WTC11 (cell line): Measurements from ENCODE around the gene CUL2.

Experiments
- GABPB1 ChIP-seq: sonication (generic); formaldehyde crosslinking; IDR thresholded peaks from 2 replicates; pipeline ENCODE4 v1.8.1; 2023; ENCODE audit warnings: mild to moderate bottlenecking, missing genetic modification reagents
- TEAD4 ChIP-seq: sonication (generic); formaldehyde crosslinking; IDR thresholded peaks from 2 replicates; pipeline ENCODE4 v1.8.0; 2022; ENCODE audit warnings: mild to moderate bottlenecking, missing genetic modification reagents
- TP53 ChIP-seq: sonication (generic); formaldehyde crosslinking; IDR thresholded peaks from 2 replicates; pipeline ENCODE4 v1.8.1; 2023; ENCODE audit warnings: mild to moderate bottlenecking, missing genetic modification reagents
- ZNF396 ChIP-seq: fragments of 250-450 bp; sonication (Bioruptor Pico); IDR thresholded peaks from 2 replicates; pipeline ENCODE4 v1.8.0; 2021; ENCODE audit warnings: mild to moderate bottlenecking, moderate library complexity, borderline replicate concordance
- ZNF671 ChIP-seq: fragments of 250-450 bp; sonication (Bioruptor Pico); IDR thresholded peaks from 2 replicates; pipeline ENCODE4 v1.8.0; 2021; ENCODE audit warnings: mild to moderate bottlenecking
- TF ChIP-seq, protein P1 (sequence below): sonication (generic); formaldehyde crosslinking; IDR thresholded peaks from 2 replicates; pipeline ENCODE4 v1.8.1; 2023; ENCODE audit warnings: mild to moderate bottlenecking, moderate library complexity, missing genetic modification reagents
- TF ChIP-seq, protein P2 (sequence below): fragments of 200-600 bp; IDR thresholded peaks from 2 replicates; pipeline ENCODE4 v1.8.0; 2022; ENCODE audit warnings: antibody characterized with exemption

DNA sequence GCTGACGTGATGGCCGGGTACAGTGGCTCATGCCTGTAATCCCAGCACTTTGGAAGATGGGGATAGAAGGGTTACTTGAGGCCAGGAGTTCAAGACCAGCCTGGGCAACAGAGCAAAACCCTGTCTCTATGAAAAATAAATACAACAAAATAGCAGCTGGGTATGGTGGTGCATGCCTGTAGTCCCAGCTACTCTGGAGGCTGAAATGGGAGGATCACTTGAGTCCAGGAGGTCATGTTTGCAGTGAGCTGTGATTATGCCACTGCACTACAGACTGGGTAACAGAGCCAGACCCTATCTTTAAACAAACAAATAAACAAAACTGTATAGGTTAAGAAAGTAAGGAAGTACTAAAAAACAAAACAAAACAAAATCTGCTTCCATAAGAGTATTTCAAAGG lies 6.2 kb upstream of the CUL2 start:
- TF ChIP-seq ZNF671 (CRISPR knock-in tag): no peak
- TF ChIP-seq, protein P1, sequence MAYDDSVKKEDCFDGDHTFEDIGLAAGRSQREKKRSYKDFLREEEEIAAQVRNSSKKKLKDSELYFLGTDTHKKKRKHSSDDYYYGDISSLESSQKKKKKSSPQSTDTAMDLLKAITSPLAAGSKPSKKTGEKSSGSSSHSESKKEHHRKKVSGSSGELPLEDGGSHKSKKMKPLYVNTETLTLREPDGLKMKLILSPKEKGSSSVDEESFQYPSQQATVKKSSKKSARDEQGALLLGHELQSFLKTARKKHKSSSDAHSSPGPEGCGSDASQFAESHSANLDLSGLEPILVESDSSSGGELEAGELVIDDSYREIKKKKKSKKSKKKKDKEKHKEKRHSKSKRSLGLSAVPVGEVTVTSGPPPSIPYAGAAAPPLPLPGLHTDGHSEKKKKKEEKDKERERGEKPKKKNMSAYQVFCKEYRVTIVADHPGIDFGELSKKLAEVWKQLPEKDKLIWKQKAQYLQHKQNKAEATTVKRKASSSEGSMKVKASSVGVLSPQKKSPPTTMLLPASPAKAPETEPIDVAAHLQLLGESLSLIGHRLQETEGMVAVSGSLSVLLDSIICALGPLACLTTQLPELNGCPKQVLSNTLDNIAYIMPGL (CRISPR knock-in tag): no peak
- TF ChIP-seq TP53 (CRISPR knock-in tag): no peak
- TF ChIP-seq GABPB1 (CRISPR knock-in tag): no peak
- TF ChIP-seq, protein P2, sequence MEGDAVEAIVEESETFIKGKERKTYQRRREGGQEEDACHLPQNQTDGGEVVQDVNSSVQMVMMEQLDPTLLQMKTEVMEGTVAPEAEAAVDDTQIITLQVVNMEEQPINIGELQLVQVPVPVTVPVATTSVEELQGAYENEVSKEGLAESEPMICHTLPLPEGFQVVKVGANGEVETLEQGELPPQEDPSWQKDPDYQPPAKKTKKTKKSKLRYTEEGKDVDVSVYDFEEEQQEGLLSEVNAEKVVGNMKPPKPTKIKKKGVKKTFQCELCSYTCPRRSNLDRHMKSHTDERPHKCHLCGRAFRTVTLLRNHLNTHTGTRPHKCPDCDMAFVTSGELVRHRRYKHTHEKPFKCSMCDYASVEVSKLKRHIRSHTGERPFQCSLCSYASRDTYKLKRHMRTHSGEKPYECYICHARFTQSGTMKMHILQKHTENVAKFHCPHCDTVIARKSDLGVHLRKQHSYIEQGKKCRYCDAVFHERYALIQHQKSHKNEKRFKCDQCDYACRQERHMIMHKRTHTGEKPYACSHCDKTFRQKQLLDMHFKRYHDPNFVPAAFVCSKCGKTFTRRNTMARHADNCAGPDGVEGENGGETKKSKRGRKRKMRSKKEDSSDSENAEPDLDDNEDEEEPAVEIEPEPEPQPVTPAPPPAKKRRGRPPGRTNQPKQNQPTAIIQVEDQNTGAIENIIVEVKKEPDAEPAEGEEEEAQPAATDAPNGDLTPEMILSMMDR: no peak
- TF ChIP-seq TEAD4: no peak
- TF ChIP-seq ZNF396: no peak
